ENCODE results near the gene RANBP3L.

GRCh38 chr5:36244076-36244475 lies 57.6 kb downstream of the RANBP3L start:
- TF ChIP-seq, protein P1, sequence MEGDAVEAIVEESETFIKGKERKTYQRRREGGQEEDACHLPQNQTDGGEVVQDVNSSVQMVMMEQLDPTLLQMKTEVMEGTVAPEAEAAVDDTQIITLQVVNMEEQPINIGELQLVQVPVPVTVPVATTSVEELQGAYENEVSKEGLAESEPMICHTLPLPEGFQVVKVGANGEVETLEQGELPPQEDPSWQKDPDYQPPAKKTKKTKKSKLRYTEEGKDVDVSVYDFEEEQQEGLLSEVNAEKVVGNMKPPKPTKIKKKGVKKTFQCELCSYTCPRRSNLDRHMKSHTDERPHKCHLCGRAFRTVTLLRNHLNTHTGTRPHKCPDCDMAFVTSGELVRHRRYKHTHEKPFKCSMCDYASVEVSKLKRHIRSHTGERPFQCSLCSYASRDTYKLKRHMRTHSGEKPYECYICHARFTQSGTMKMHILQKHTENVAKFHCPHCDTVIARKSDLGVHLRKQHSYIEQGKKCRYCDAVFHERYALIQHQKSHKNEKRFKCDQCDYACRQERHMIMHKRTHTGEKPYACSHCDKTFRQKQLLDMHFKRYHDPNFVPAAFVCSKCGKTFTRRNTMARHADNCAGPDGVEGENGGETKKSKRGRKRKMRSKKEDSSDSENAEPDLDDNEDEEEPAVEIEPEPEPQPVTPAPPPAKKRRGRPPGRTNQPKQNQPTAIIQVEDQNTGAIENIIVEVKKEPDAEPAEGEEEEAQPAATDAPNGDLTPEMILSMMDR (IDR thresholded peaks at IDR 0.05): no peak
- TF ChIP-seq POLR2AphosphoS5 (IDR thresholded peaks at IDR 0.05) (no peak), POLR2A (IDR thresholded peaks at IDR 0.05; ENCODE audit: low read depth) (no peak)

Data from esophagus muscularis mucosa (tissue), 3 donors.